Calu3 (cell line): Measurements from ENCODE around the gene PARP12. TPM values are rescaled to one million over a fixed set of nuclear protein-coding genes. Genes with fewer than 3 reads are reported as not detected.

Experiments used
- BruUV-seq: library from RNA; stranded (reverse); fragments of 400-500 nt; replicated peaks from 2 replicates; lab custom pipeline; 2021; lab: Mats Ljungman, UMichigan
- CTCF ChIA-PET: fragments of 300-600 bp; sonication (Branson Sonifier 250); formaldehyde crosslinking; loops from one replicate; lab custom pipeline; 2022; ENCODE audit warnings: antibody characterized with exemption; lab: Charles Lee
- DNase-seq: peaks from one replicate; pipeline ENCODE4 v3.0.0; 2022
- H3K27ac Mint-ChIP-seq: one replicate; pipeline ENCODE4 v1.8.0; 2022; ENCODE audit warnings: mixed read lengths; ENCODE audit not compliant: unreplicated experiment
- H3K27me3 Mint-ChIP-seq: one replicate; pipeline ENCODE4 v1.8.0; 2022; ENCODE audit warnings: mixed read lengths; ENCODE audit not compliant: unreplicated experiment
- H3K36me3 Mint-ChIP-seq: one replicate; pipeline ENCODE4 v1.8.0; 2022; ENCODE audit warnings: mild to moderate bottlenecking, moderate library complexity, mixed read lengths; ENCODE audit not compliant: insufficient read depth, unreplicated experiment
- H3K4me1 Mint-ChIP-seq: one replicate; pipeline ENCODE4 v1.8.0; 2022; ENCODE audit warnings: mild to moderate bottlenecking, low read depth, mixed read lengths; ENCODE audit not compliant: unreplicated experiment
- H3K4me3 Mint-ChIP-seq: one replicate; pipeline ENCODE4 v1.8.0; 2022; ENCODE audit warnings: mild to moderate bottlenecking, low read depth, moderate library complexity, mixed read lengths; ENCODE audit not compliant: unreplicated experiment
- H3K9me3 Mint-ChIP-seq: one replicate; pipeline ENCODE4 v1.8.0; 2022; ENCODE audit warnings: low read depth, mixed read lengths; ENCODE audit not compliant: unreplicated experiment
- intact Hi-C: fragments of 100-400 bp; cut with micrococcal nuclease; formaldehyde crosslinking; loops from one replicate; pipeline ENCODE4 v1.10.0; 2022; ENCODE audit not compliant: unreplicated experiment
- total RNA-seq: library from RNA; stranded (reverse); gene quantifications from 2 replicates; pipeline ENCODE4 v1.2.3, GENCODE V29; 2022
- TF ChIP-seq, protein P1 (sequence below): fragments of 200-600 bp; IDR thresholded peaks from one replicate; pipeline ENCODE4 v1.8.0; 2022; ENCODE audit warnings: antibody characterized with exemption; ENCODE audit not compliant: unreplicated experiment

Gene PARP12
- total RNA-seq, 1 experiment from 2014 or later = 66.6 TPM

DNA sequence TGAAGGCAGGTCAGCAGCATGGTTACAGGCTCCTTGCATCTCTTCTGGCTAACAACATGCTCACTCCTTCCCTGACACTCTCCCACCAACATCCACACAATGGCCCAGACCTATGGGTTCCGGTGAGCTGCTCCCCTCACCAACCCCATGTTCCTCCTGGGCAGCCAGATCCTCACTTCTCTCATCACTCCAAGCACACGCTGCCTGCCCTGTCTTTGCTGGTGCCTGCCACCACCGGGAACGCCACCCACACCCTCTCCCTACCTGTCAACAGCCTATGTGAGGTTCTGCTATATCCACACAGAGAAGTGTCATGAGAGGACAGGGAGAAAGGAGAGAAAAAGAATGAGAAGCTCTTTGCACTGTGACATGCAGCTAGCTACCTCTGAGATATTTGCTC lies 14.6 kb downstream of the PARP12 start:
- Mint-ChIP-seq H3K27me3 (no peaks in the 10 kb centered on the region), H3K4me1 (peaks cover 16% of the 10 kb centered on the region), H3K27ac (no peak overlapping the region), H3K4me3 (no peak overlapping the region), H3K9me3 (no peaks in the 10 kb centered on the region), H3K36me3 (no peaks in the 10 kb centered on the region)
- TF ChIP-seq, protein P1, sequence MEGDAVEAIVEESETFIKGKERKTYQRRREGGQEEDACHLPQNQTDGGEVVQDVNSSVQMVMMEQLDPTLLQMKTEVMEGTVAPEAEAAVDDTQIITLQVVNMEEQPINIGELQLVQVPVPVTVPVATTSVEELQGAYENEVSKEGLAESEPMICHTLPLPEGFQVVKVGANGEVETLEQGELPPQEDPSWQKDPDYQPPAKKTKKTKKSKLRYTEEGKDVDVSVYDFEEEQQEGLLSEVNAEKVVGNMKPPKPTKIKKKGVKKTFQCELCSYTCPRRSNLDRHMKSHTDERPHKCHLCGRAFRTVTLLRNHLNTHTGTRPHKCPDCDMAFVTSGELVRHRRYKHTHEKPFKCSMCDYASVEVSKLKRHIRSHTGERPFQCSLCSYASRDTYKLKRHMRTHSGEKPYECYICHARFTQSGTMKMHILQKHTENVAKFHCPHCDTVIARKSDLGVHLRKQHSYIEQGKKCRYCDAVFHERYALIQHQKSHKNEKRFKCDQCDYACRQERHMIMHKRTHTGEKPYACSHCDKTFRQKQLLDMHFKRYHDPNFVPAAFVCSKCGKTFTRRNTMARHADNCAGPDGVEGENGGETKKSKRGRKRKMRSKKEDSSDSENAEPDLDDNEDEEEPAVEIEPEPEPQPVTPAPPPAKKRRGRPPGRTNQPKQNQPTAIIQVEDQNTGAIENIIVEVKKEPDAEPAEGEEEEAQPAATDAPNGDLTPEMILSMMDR = no peak
- DNase-seq = no peak
- CTCF ChIA-PET = no interaction called here
- no TSS peak for BruUV-seq
- intact Hi-C loops = no loop called here

DNA sequence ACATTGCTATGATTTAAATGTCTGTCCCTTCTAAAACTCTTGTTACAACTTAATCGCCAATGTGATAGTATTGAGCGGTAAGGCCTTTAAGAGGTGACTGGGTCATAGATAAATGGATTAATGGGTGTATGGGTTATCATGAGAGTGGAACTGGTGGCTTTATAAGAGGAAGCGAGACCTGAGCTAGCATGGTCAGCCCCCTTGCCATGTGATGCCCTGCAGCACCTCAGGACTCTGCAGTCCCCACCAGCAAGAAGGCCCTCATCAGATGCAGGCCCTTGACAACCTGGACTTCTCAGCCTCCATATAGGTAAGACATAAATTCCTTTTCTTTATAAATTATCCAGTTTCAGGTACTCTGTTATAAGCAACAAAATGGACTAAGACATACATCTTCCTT lies 15.6 kb downstream of the PARP12 start:
- H3K27me3 Mint-ChIP-seq = no peaks in the 10 kb centered on the region

DNA sequence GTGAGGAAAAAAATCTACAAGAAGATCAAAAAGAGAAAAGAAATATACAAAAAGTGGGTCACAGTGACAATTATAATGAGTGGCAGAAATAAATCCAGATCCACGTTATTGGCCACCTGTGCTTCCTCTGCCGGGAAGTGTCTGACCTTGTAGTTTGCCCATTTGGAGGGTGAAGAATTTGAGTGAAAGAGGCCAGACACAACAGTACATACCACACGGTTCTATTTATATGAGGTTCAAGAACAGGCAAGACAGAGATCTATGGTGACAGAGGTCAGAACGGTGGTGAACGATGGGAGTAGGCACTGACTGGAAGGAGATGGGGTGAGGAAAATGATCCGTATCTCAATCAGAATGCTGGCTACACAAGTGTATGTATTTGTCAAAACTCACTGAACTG lies 17.1 kb downstream of the PARP12 start:
- no TSS peak for BruUV-seq
- CTCF ChIA-PET = no interaction called here
- intact Hi-C loops = no loop called here
- TF ChIP-seq, protein P1 = no peak
- Mint-ChIP-seq H3K27ac (no peak overlapping the region), H3K27me3 (no peaks in the 10 kb centered on the region), H3K4me1 (peaks cover 16% of the 10 kb centered on the region), H3K9me3 (no peaks in the 10 kb centered on the region), H3K36me3 (peaks cover 5% of the 10 kb centered on the region), H3K4me3 (no peak overlapping the region)
- DNase-seq = no peak

More for the DNA sequence above, 15.6 kb downstream of the PARP12 start:
- Mint-ChIP-seq H3K4me3 (no peak overlapping the region), H3K36me3 (no peaks in the 10 kb centered on the region), H3K9me3 (no peaks in the 10 kb centered on the region), H3K4me1 (peaks cover 16% of the 10 kb centered on the region), H3K27ac (no peak overlapping the region)
- BruUV-seq = no TSS peak
- intact Hi-C loops = no loop called here
- CTCF ChIA-PET = no interaction called here
- no peak for DNase-seq
- TF ChIP-seq, protein P1 = no peak

DNA sequence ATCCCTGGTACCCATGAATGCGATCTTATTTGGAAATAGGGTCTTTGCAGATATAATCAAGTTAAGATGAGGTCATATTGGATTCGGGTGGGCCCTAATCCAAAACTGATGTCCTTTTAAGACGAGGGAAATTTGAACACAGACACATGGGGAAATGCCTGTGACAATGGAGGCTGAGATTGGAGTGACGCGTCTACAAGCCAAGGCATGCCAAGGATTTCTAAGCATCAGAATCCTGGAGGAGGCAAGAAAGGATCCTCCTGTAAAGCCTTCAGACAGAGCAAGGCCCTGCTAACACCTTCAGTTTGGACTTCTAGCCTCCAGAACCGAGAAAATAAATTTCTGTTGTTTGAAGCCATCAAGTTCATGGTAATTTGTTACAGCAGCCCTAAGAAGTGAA lies 18.5 kb downstream of the PARP12 start:
- no peak overlapping the region for H3K27ac Mint-ChIP-seq
- CTCF ChIA-PET = no interaction called here
- intact Hi-C loops = no loop called here

More for the DNA sequence above, 18.5 kb downstream of the PARP12 start:
- H3K9me3 Mint-ChIP-seq = no peaks in the 10 kb centered on the region
- H3K4me1 Mint-ChIP-seq = peaks cover 3% of the 10 kb centered on the region
- no TSS peak for BruUV-seq
- DNase-seq = no peak
- no peak overlapping the region for H3K4me3 Mint-ChIP-seq
- peaks cover 11% of the 10 kb centered on the region for H3K36me3 Mint-ChIP-seq
- no peaks in the 10 kb centered on the region for H3K27me3 Mint-ChIP-seq
- TF ChIP-seq, protein P1 = no peak
